D721Med (cell line): Measurements from ENCODE around the gene GPR25.
A peak's percentile ranks its signal among the peaks of the same experiment; 100 is the strongest.

Experiments used
- DNase-seq: peaks from one replicate; pipeline ENCODE4 v3.0.0; 2011; ENCODE audit warnings: low spot score; ENCODE audit not compliant: insufficient read length
- FAIRE-seq: peaks from 2 replicates; lab custom pipeline; 2011; peaks lifted over from hg19 to GRCh38; lab: Jason Lieb, UNC
- CTCF ChIP-seq: IDR thresholded peaks from 2 replicates; pipeline ENCODE4 v1.5.1; 2012; ENCODE audit warnings: mild to moderate bottlenecking, control low read depth; ENCODE audit not compliant: insufficient read depth; ENCODE audit errors: missing control alignments

GPR25 gene

GRCh38 chr1:200872446-200873115 is at the start of gene GPR25:
GPR25 (plus strand) TSS chr1:200872981; CDS start chr1:200873038, 57 bp downstream.
- FAIRE-seq, result no peak
- TF ChIP-seq CTCF, result no peak
- no peak for DNase-seq

DNA sequence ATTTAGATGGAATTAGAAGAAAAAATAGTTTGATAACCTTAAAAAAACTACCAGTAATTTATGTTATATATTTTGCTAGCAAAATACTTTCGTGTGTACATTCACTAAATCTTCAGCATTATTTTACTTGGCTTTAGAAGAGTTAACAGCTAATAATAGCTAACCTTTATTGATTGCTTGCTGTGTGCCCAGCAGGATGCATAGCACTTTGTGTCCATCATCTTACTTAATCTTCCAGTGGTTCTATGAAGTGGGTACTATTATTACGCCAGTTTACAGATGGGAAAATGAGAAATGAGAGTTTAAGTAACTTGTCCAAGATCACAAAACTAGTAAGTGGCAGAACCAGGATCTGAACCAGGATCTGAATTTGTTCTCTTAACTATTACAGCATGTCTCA is 41.7 kb upstream of the GPR25 start:
- FAIRE-seq, result peak; percentile 55
- DNase-seq, result no peak
- TF ChIP-seq CTCF, result no peak

DNA sequence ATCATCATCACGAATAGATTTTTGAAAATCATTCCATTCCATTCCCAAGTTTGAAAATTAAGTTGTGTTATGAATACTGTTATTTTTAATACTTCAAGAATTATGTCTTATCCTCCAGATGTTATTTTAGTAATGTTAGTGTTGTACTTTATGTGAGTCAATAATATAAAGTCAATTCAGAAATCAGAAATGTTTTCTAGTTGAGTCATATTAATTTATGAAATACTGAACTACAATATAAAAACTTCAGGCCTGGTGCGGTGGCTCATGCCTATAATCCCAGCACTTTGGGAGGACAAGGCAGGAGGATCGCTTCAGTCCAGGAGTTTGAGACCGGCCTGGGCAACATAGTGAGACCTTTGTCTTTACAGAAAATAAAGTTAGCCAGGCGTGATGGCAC is 38.4 kb upstream of the GPR25 start:
- TF ChIP-seq CTCF, result no peak

DNA sequence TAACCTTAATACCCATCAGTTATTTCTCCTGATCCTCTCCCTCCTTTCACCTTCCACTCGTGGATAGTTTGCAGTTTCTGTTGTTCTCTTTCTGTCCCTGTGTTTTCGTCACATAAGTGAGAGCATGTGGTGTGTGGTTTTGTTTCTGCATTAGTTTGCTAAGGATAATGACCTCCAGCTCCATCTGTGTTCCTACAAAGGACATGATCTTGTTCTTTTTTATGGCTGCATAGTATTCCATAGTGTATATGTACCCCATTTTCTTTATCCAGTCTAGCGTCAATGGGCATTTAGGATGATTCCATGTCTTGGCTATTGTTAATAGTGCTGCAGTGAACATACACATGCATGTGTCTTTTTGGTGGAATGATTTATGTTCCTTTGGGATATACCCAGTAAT is 36.6 kb upstream of the GPR25 start:
- DNase-seq, result no peak
- FAIRE-seq, result peak; percentile 73
- TF ChIP-seq CTCF, result no peak

More for the DNA sequence above, 38.4 kb upstream of the GPR25 start:
- DNase-seq, result no peak
- FAIRE-seq, result no peak

GRCh38 chr1:200837931-200838571 is 34.7 kb upstream of the GPR25 start:
- peak; percentile 93 for FAIRE-seq
- peak; percentile 65 for TF ChIP-seq CTCF

DNA sequence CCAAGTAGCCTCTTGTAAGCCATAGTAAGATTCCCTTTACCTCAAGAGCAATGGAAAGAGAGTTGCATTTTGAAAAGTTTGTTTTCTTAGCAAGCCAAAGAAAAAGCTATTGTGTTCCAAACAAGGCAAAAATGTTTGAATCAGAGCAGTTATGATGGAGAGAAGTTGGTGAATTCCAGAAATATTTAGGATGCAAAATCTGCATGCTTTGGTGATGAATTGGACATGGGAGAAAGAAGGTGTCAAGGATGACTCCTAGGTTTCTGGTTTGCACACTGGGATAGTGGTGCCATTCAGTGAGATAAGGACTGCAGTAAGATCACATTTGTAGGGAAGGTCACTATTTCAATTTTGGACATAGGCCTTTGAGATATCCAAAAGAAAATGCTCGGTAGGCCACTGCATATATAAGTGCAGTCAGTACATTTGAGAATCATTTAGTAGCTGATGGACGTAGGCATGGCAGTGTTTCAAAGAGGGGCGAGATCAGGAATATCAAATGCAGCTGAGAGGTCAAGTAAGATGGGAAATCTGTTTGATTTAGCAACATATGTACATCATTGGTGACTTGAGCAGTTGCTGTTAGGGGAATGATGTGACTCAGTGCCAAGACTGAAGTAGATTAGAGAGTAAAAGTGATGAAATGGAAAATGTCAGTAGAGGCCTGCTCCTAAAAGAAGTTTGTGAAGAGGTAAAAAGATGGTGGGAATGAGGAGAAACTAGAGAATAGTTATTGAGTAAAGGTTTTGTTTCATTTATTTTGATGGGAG is 33.9 kb upstream of the GPR25 start:
- DNase-seq (no peak), FAIRE-seq (no peak)
- TF ChIP-seq CTCF, result no peak

More at GRCh38 chr1:200837931-200838571, 34.7 kb upstream of the GPR25 start:
- DNase-seq, result no peak
